Measurements from ENCODE around the gene PIGN.
"Not testable (repeated sequence)": the region's sequence is repeated elsewhere in the genome, so short reads cannot be mapped to it uniquely, and the experiment has no call there.

Gene PIGN

GRCh38 chr18:62177271-62177670 is 9.6 kb downstream of the PIGN start:
- Histone ChIP-seq H3K27me3 (ENCODE audit: insufficient read depth, low read length, poor library complexity) (no peaks in the 10 kb centered on the region), H3K4me3 (ENCODE audit: low read depth in 1 of 2, low read length in 2 of 2) (no peak overlapping the region), H4K20me1 (ENCODE audit: insufficient read depth, low read length) (peaks cover 7% of the 10 kb centered on the region; the same call in 1 of the 2 replicates), H3K9ac (ENCODE audit: low read depth, low read length) (no peak overlapping the region), H3K36me3 (ENCODE audit: insufficient read depth, low read length) (no peaks in the 10 kb centered on the region), H3K4me1 (ENCODE audit: insufficient read depth, low read length) (no peaks in the 10 kb centered on the region), H2AFZ (ENCODE audit: low read depth, low read length) (no peak overlapping the region), H3K4me2 (ENCODE audit: insufficient read depth, low read length) (no peak overlapping the region), H3K79me2 (ENCODE audit: insufficient read depth, low read length) (peaks cover 25% of the 10 kb centered on the region), H3K27ac (ENCODE audit: low read length) (no peak overlapping the region), H3K9me3 (ENCODE audit: insufficient read depth, low read length, severe bottlenecking) (no peaks in the 10 kb centered on the region)
- DNase-seq (no peak), ATAC-seq (ENCODE audit: insufficient read depth, low read depth) (no peak)
- TF ChIP-seq CTCF (IDR thresholded peaks at IDR 0.05; ENCODE audit: borderline replicate concordance, extremely low read depth, low read length, poor library complexity, severe bottlenecking) (no peak), EZH2 (IDR thresholded peaks at IDR 0.05; ENCODE audit: borderline replicate concordance, low read depth, low read length, severe bottlenecking) (no peak)

GRCh38 chr18:62175521-62175920 is 11.3 kb downstream of the PIGN start:
- H3K4me2 ChIP-seq (ENCODE audit: insufficient read depth, low read length): no peak overlapping the region
- TF ChIP-seq CTCF (IDR thresholded peaks at IDR 0.05; ENCODE audit: borderline replicate concordance, extremely low read depth, low read length, poor library complexity, severe bottlenecking): no peak
- no peak for TF ChIP-seq EZH2 (IDR thresholded peaks at IDR 0.05; ENCODE audit: borderline replicate concordance, low read depth, low read length, severe bottlenecking)
- ATAC-seq (ENCODE audit: insufficient read depth, low read depth): no peak

GRCh38 chr18:62172298-62172697 is 14.6 kb downstream of the PIGN start:
- TF ChIP-seq EZH2 (IDR thresholded peaks at IDR 0.05; ENCODE audit: borderline replicate concordance, low read depth, low read length, severe bottlenecking): no peak
- no peak for TF ChIP-seq CTCF (IDR thresholded peaks at IDR 0.05; ENCODE audit: borderline replicate concordance, extremely low read depth, low read length, poor library complexity, severe bottlenecking)
- no peak for ATAC-seq (ENCODE audit: insufficient read depth, low read depth)
- H3K4me3 ChIP-seq (ENCODE audit: low read depth in 1 of 2, low read length in 2 of 2): no peak overlapping the region
- H3K27me3 ChIP-seq (ENCODE audit: insufficient read depth, low read length, poor library complexity): no peaks in the 10 kb centered on the region
- H3K9ac ChIP-seq (ENCODE audit: low read depth, low read length): no peak overlapping the region
- H3K79me2 ChIP-seq (ENCODE audit: insufficient read depth, low read length): peaks cover 7% of the 10 kb centered on the region; the same call in 1 of the 2 replicates
- no peaks in the 10 kb centered on the region for H3K9me3 ChIP-seq (ENCODE audit: insufficient read depth, low read length, severe bottlenecking)
- no peak for DNase-seq
- no peaks in the 10 kb centered on the region for H3K36me3 ChIP-seq (ENCODE audit: insufficient read depth, low read length)
- no peak overlapping the region for H2AFZ ChIP-seq (ENCODE audit: low read depth, low read length)
- no peaks in the 10 kb centered on the region for H3K4me1 ChIP-seq (ENCODE audit: insufficient read depth, low read length)
- H3K27ac ChIP-seq (ENCODE audit: low read length): no peak overlapping the region
- no peak overlapping the region for H3K4me2 ChIP-seq (ENCODE audit: insufficient read depth, low read length)
- no peaks in the 10 kb centered on the region for H4K20me1 ChIP-seq (ENCODE audit: insufficient read depth, low read length)

More at GRCh38 chr18:62175521-62175920, 11.3 kb downstream of the PIGN start:
- peaks cover 20% of the 10 kb centered on the region for H3K79me2 ChIP-seq (ENCODE audit: insufficient read depth, low read length)
- no peak for DNase-seq
- no peaks in the 10 kb centered on the region for H3K36me3 ChIP-seq (ENCODE audit: insufficient read depth, low read length)
- no peak overlapping the region for H2AFZ ChIP-seq (ENCODE audit: low read depth, low read length)
- H3K9ac ChIP-seq (ENCODE audit: low read depth, low read length): no peak overlapping the region
- no peaks in the 10 kb centered on the region for H3K9me3 ChIP-seq (ENCODE audit: insufficient read depth, low read length, severe bottlenecking)
- no peak overlapping the region for H3K4me3 ChIP-seq (ENCODE audit: low read depth in 1 of 2, low read length in 2 of 2)
- peaks cover 7% of the 10 kb centered on the region; the same call in 1 of the 2 replicates for H4K20me1 ChIP-seq (ENCODE audit: insufficient read depth, low read length)
- no peaks in the 10 kb centered on the region for H3K4me1 ChIP-seq (ENCODE audit: insufficient read depth, low read length)
- no peak overlapping the region for H3K27ac ChIP-seq (ENCODE audit: low read length)
- no peaks in the 10 kb centered on the region for H3K27me3 ChIP-seq (ENCODE audit: insufficient read depth, low read length, poor library complexity)

GRCh38 chr18:62170857-62171256 is 16.0 kb downstream of the PIGN start:
- Histone ChIP-seq H3K27ac (ENCODE audit: low read length) (no peak overlapping the region), H4K20me1 (ENCODE audit: insufficient read depth, low read length) (no peaks in the 10 kb centered on the region), H2AFZ (ENCODE audit: low read depth, low read length) (no peak overlapping the region), H3K9ac (ENCODE audit: low read depth, low read length) (no peak overlapping the region), H3K27me3 (ENCODE audit: insufficient read depth, low read length, poor library complexity) (no peaks in the 10 kb centered on the region), H3K4me2 (ENCODE audit: insufficient read depth, low read length) (no peak overlapping the region), H3K4me1 (ENCODE audit: insufficient read depth, low read length) (no peaks in the 10 kb centered on the region), H3K36me3 (ENCODE audit: insufficient read depth, low read length) (no peaks in the 10 kb centered on the region), H3K4me3 (ENCODE audit: low read depth in 1 of 2, low read length in 2 of 2) (no peak overlapping the region), H3K79me2 (ENCODE audit: insufficient read depth, low read length) (peaks cover 7% of the 10 kb centered on the region; the same call in 1 of the 2 replicates), H3K9me3 (ENCODE audit: insufficient read depth, low read length, severe bottlenecking) (no peaks in the 10 kb centered on the region)
- DNase-seq (no peak), ATAC-seq (ENCODE audit: insufficient read depth, low read depth) (no peak)
- no peak for TF ChIP-seq EZH2 (IDR thresholded peaks at IDR 0.05; ENCODE audit: borderline replicate concordance, low read depth, low read length, severe bottlenecking)
- TF ChIP-seq CTCF (IDR thresholded peaks at IDR 0.05; ENCODE audit: borderline replicate concordance, extremely low read depth, low read length, poor library complexity, severe bottlenecking): no peak

GRCh38 chr18:62166524-62166923 is 20.3 kb downstream of the PIGN start:
- not testable (repeated sequence) for H3K27me3 ChIP-seq (ENCODE audit: insufficient read depth, low read length, poor library complexity); H3K4me3 ChIP-seq (ENCODE audit: low read depth in 1 of 2, low read length in 2 of 2); H3K27ac ChIP-seq (ENCODE audit: low read length); H3K79me2 ChIP-seq (ENCODE audit: insufficient read depth, low read length); H4K20me1 ChIP-seq (ENCODE audit: insufficient read depth, low read length); H3K36me3 ChIP-seq (ENCODE audit: insufficient read depth, low read length); H3K9me3 ChIP-seq (ENCODE audit: insufficient read depth, low read length, severe bottlenecking); ATAC-seq (ENCODE audit: insufficient read depth, low read depth); H2AFZ ChIP-seq (ENCODE audit: low read depth, low read length); H3K9ac ChIP-seq (ENCODE audit: low read depth, low read length); H3K4me1 ChIP-seq (ENCODE audit: insufficient read depth, low read length); DNase-seq; H3K4me2 ChIP-seq (ENCODE audit: insufficient read depth, low read length)
